ENCODE data around the gene VAPA.
"Not testable (repeated sequence)": the region's sequence is repeated elsewhere in the genome, so short reads cannot be mapped to it uniquely, and the experiment has no call there.

The VAPA gene

DNA sequence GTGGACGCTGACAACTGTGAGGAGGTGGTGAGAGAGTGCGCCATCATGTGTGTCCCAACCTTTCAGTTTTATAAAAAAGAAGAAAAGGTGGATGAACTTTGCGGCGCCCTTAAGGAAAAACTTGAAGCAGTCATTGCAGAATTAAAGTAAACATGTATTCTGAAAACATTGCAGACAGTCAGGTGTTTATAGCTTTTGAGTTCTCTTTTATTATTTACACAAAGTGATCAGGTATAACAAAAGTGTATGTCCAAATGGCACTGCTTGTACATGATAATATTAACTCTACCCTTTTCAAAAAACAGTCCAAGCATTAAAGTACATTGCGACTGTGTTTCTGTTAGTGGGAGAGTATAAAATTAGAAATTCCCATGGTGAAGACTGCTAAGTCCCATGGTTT lies 25.8 kb upstream of the VAPA start:
- FAIRE-seq = no peak

DNA sequence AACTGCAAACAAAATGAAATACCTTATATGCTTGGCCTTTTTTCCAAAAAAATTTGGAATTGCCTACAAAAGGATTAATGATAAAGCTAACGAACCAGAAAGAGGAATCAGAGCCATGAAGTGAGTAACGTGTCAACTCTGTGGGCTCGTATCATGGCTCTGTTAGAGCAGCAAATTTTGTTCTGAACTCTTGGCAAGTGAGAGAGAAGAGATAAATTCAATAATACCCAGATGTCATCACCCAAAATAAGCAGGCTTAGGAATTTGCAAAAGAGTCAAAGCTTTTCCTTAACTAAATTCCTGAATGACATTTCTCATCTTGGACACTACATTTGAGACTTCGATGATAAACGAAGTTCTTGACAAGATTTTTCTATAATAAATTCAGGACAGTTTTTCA lies 23.6 kb upstream of the VAPA start:
- FAIRE-seq = no peak

DNA sequence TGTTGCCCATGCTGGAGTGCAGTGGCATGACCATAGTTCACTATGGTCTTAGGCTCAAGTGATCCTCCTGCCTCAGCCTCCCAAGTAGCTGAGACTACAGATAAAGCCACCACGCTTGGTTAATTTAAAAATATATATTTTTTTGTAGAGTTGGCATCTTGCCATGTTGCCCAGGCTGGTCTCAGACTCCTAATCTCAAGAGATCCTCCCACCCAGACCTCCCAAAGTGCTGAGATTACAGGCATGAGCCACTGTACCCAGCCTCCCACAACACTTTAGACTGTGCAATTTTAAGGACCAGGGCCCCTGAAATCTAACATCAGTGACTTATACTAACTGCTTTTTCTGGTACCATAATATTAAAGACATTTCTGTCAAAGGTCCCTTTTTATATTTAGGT lies 22.9 kb upstream of the VAPA start:
- FAIRE-seq = no peak

DNA sequence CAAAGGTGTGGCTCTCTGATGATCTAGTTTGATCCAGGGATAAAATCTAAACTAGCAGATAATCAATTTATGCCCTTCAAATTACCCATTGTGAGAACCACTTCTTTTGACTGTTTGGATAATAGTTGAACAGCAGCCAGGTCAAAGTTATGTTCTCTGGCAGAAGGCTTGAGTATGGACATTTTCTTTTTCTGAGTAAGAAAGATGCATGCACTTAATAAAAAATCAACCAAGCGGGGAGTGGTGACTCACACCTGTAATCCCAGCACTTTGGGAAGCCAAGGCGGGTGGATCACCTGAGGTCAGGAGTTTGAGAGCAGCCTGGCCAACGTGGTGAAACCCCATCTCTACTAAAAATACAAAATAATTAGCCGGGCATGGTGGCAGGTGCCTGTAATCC lies 22.3 kb upstream of the VAPA start:
- FAIRE-seq = not testable (repeated sequence)

DNA sequence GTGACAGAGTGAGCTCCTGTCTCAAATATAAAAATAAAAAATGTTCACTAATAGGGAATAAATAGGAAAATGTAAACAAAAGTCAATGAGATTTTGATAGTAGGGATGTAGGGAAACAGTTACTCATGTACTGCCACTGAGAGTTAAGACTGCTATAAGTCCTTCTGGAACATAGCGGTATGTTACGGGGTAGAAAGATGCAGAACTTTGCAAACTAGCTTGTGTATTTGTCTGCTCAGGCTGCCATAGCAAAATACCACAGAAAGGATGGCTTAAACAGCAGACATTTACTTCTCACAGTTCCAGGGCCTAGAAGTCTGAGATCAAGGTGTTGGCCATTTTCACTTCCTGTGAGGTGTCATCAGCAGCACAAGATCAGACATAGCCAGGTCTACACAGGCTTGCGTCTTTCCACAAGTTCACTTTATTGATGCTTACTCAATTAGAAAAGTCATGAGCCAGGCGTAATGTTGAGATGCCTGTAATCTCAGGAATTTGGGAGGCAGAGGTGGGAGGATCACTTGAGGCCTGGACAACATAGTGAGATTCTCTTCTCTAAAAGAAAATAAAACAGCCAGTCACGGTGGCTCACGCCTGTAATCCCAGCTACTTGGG lies 19.3 kb upstream of the VAPA start:
- FAIRE-seq = no peak

DNA sequence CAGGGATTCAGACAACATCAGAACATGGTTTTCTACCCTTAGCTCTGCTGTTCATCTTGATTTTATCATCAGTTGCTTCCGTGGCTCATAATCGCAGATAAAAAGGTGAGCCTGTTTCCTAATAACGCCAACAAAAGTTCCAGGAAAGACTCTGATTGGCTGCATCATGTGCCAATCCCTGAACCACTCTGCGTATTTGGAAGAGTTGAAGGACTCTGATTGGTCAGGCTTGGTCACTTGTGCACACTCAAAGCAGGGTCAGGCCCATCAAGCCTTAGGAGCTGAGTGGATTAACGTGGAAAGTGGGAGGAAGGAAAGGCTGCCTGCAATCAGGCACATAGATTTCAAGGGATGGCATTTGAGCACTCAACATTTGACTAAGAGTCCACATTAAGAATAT lies 16.7 kb upstream of the VAPA start:
- FAIRE-seq = no peak

DNA sequence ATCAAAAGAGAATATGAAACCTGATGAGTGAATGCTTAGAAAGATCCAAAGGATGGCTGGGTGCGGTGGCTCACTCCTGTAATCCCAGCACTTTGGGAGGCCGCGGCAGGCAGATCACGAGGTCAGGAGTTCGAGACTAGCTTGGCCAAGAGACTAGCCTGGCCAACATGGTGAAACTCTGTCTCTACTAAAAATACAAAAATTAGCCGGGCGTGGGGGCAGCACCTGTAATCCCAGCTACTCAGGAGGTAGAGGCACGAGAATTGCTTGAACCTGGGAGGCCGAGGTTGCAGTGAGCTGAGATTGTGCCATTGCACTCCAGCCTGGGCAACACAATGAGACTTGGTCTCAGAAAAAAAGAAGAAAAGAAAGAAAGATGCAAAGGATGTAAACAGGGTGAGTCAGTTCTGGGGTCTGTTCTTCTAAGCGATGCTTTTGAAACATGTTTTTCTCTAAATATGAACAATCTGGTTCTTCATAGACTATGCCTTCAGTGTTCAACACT lies 16.0 kb upstream of the VAPA start:
- FAIRE-seq = not testable (repeated sequence)

DNA sequence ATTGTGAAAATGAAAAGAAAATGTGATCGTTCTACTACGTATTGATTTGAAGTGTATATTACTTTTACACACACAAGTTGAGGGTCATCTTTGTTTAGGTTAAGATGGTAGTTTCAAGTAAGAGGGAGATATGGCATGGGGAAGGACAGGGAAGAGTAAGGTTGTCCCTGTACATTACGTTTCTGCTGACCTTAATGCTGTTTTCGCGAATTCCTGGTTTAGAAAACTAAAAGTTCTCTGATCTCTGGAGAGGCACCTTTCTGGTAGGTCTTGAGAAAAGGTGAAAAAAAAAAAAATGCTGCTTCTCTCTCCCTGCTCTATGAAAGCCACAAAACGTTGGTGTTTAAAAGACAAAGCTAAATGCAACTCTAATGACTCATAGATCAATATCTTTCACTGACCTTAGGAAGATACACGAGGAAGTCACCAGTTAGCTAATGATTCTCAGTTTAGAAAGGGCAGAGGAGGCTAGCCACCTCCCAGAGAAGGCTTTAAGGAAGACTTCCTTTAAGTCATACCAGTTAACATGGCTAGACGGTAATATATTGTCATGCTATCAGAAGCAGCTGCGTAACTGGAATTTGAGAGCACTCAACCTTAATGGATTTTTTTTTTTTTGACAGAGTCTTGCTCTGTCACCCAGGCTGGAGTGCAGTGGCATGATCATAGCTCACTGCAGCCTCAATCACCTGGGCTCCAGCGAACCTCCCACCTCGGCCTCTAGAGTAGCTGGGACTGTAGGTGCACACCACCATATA lies 14.8 kb upstream of the VAPA start:
- no peak for FAIRE-seq

DNA sequence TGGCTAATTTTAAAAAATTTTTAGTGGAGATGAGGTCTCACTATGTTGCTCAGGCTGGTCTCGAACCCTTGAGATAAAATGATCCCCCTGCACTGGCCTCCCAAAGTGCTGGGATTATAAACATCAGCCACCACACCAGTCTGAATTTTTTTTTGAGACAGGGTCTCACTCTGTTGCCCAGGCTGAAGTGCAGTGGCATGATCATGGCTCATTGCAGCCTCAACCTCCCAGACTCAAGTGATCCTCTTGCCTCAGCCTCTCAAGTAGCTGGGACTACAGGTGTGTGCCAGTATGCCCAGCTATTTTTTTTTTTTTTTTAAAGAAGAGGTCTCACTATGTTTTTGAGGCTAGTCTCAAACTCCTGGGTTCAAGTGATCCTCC lies 14.3 kb upstream of the VAPA start:
- FAIRE-seq = not testable (repeated sequence)

DNA sequence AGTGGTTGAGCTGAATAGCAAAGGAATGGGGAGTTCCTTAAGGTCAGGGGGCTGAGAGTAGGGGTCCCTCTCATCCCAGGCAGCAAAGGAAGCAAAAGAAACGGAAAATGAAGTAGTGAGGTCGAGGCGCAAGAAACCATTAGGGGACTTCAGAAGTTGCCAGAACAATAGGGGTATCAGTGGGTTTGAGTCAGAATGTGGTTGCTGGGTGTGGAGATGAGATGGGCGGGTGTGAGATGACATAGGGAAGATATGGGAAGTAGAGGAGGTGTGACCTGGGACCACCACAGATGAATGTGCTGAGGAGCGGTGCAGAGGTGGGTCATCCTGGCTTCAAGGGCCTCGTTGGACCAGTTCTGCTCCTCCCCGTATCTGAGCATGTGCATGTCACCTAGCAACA lies 13.1 kb upstream of the VAPA start:
- no peak for FAIRE-seq

DNA sequence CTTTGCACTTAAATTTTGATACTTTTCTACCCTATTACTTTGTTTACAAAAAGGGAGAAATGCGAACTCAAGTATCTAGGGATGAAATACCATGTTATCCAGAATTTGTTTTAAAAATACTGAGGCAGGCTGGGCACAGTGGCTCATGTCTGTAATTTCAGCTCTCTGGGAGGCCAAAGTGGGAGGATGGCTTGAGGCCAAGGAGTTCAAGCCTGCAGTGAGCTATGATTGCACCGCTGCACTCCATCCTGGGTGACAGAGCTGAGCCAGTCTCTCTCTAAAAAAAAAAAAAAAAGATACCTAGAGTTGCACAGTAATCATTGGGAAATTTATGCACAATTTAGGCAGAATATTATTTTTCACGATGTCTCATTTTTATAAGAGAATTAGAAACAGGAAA lies 12.4 kb upstream of the VAPA start:
- FAIRE-seq = no peak

DNA sequence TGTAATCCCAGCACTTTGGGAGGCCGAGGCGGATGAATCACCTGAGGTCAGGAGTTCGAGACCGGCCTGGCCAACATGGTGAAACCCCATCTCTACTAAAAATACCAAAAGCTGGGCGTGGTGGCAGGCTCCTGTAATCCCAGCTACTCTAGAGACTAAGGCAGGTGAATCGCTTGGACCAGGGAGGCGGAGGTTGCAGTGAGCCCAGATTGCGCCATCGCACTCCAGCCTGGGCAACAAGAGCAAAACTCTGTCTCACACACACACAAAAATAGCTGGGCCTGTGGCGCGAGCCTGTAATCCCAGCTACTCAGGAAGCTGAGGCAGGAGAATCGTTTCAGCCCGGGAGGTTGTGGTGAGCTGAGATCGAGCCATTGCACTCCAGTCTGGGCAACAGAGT lies 11.6 kb upstream of the VAPA start:
- FAIRE-seq = not testable (repeated sequence)

DNA sequence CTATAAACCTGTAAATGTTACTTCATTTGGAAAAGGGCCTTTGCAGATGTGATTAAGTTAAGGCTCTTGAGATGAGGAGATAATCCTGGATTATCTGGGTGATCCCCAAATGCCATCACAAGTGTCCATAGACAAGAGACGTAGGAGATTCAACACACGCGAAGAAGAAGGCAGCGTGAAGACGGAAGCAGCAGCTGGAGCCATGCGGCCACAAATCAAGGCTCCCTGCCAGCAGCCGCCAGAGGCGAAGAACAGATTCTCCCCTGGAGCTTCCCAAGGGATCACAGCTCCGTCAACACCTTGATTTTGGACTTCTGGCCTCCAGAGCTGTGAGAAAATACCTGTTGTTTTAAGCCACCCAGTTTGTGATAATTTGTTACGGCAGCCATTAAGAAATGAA lies 11.0 kb upstream of the VAPA start:
- no peak for FAIRE-seq

DNA sequence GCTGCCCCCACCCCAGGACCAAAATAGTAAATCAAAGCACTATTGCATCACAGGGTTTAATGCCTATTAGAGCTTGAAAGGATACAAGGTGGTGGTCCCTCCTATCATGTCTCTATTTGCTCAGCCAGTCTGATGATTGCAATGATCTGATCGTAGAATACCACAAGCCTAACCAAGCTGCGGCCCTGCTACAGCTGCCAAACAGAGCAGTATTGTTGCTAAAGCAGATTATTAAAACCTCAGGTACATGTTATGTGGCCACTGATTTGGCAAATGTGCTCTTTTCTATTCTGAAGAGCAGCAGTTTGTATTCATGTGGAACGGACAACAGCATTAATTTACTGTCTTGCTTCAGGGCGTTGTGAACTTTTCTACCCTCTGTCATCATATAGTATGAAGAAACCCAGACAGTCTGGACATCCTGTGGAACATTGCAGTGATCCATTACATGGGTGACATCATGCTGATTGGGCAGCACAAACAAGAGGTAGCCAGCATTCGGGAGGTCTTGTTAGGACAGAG lies 8.4 kb upstream of the VAPA start:
- no peak for FAIRE-seq

DNA sequence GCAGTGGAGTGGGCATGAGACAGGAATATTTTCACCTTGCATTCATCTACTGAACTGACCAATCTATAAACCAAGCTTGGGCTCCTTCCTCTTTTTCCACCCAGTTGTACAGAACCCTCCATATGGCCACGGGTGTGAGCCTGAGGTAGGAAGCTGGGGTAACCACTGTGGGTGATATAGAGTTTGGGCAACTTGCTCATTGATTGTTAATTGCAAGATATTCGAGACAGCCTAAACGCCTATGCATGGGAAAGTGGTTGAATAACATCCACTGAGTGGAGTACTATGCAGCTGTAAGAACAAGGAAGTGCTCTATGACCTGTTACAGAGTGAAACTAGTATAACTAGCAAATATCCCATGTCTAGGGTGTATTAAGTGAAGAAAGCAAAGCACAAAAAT lies 7.3 kb upstream of the VAPA start:
- FAIRE-seq = no peak

DNA sequence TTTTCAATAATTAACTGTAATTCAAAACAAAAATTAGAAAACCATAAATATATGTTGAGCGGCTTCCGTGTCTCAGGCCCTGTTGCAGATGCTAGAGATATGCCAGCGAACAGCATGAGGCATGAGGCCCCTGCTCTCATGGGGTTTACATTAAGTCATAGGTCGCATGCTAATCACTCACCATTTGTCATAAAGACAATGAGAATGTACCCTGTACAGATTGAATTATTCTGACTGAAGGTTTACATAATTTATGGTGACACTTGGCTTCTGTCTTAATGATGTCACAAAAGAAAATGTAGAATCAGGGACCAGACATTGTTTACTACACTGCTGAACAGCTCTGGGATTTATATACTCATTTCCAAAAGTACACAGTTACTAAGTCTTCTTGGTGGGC lies 5.9 kb upstream of the VAPA start:
- FAIRE-seq = no peak

DNA sequence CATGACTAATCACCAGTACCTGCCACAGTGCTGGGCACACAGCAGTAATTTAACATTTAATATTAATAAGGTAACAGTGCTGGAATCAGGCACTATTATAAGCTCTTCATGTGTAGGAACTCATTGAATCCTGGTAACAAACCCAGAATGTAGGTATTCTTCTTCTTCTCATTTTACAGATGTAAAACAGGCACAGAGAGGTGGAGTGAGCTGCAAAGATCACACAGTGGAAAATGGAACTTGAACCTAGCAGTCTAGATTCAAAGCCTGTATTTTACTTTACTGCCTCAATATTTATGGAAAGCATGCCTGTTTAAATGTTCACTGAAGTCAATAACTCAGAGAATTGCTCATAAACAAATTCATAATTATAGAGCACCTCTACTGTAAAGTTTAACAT lies 3.7 kb upstream of the VAPA start:
- no peak for FAIRE-seq

DNA sequence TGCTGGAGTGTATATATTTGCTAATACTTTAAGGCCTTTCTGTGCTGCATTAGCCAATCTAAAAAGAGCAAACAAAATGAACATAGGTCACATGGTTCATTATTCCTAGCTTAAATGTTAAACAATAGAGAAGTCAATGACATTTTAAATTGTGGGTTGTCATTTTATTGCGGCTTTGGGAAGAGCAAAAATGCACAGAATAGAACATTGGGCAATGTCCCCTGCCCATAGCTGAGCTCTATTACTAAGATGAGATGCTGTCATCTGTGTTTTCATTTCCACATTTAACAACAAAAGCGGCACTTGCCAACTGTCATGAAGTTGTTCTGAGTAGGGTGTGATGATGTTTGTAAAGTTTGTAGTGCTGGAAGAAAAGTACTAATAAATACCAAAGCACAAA lies 3.2 kb upstream of the VAPA start:
- FAIRE-seq = no peak

DNA sequence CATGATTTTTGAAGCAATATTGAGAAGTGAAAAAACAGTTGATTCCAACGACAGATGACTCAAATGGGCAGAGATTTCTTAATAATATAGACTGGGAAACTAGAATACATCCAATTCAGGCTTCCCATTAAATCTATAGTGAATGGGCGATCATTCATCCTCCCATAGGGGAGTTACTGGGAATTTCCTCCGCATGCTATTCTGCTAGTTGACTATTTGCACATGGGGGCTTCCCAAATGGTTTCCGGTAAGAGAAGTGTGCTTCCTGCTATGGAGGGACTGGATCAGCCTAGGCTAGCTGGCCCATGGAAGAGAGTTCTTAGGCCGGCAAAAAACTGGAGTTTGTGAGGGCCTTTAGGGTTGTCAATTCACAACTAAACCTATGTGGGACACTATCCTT lies 2.6 kb upstream of the VAPA start:
- no peak for FAIRE-seq

DNA sequence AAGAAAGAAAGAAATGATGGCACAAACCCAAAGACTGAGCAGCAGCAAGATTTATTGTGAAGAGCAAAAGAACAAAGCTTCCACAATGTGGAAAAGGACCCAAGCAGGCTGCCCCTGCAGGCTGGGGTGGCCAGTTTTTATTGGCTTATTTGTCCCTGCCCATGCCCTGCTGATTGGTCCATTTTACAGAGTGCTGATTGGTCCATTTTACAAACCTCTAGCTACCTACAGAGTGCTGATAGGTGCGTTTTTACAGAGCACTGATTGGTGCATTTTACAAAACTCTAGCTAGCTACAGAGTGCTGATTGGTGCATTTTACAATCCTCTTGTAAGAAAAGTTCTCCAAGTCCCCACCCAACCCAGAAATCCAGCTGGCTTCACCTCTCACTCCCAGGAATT lies 1.5 kb upstream of the VAPA start:
- not testable (repeated sequence) for FAIRE-seq

DNA sequence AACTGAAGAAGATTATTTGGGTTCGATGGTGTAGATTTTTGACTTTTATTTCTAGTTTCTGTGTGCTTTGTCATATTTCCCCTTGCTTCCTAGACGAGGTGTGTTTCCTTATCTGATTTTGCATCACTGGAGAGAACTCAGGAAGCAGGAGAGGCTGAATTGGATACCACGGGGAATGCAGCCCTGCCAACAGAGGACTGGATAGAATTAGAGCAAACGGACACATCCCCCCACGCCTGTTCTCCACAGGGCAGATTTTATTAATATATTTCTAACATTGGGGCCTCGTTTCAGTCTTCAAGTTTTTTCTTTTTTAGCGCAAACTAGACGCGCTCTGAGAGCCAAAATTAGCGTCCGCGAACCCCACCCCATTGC lies 678 bp upstream of the VAPA start:
- FAIRE-seq = no peak

DNA sequence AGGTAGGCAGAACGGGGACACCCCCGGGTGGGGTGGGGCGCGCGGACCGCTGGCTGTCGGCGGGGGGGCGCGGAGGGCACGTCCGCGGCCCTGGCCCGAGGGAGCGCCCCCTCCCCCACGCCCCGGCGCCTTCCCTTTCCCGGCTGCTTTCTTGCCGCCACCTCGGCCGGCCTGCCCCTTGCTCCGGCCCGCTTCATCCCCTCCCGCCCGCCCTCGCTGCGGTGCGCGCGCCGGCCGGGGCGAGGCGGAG lies 443 bp downstream of the VAPA start:
- FAIRE-seq = no peak

DNA sequence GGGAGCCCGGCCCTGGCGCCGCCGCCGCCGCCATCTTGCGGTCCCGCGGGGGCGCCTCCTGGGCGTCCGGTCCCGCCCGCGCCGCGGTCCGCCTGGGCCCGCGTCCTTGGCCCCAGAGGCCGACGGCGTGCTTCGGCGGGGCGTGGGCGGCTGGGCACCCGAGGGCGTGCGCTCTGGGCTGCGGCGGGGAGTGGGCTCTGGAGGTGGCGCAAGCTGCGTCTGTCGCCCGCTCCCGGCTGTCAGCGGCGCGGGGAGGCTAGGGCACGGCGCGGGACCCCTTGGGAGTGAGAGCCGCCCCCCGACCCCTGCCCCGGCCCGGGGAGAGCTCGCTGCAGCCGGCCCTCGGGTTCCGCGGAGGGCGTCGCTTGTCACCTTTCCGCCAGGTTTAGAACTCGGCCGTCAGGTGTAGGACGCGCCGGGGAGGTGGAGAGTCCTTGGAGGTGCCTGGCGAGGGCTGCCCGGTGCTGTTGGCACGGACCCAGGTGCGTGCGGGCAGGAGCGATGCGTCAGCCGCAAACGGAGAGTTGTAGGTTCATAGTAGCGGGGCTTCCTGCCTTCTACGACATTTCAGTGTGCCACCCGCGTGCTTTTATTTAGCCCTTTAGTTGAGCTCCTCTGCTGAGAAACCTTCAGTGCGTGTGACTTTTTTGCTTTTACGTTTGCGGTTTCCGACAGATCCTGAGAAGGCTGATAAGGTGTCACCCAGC lies 921 bp downstream of the VAPA start:
- no peak for FAIRE-seq

DNA sequence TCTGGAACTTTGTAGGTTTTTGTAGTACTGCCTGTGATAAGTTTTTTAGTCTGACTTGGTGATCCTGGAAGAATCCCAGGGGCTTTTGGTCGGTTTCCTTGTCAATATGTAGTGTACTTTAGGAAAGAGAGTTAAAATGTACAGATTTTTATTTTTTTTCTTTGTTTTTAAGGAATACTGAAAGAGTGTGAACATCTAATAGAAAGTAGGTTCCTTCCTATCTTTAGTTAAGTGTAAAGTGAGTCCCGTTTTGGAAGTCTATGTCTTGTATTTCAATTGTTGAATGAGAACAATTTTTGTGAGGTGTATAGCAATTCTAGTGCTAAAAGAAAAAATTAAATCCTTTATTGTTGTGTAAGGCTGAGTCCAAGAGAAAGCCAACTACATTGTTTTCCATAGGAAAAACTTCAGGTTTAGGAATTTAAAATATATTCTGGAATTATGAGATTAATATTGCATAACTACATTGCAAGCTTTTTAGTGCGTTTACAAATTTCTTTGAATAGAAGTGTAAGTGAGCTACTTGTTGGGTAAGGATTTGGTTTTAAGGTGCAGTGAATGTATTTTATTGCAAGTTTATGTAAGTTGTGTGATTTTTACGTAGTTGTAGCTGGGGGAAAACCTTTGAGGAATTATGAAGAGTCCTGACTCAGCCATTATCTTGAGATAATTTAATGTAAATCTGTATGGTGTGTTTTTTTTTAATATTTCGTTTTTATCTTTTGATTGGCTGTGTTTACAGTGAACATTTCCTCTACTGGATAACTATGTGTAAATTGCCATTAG lies 1.7 kb downstream of the VAPA start:
- FAIRE-seq = no peak
